Right lobe of liver (tissue), 4 donors: ENCODE results near the gene CHN2.

ENCODE experiments used
- POLR2A ChIP-seq: fragments of 450-650 bp; IDR thresholded peaks from one replicate; pipeline ENCODE4 v1.6.1; 2017; ENCODE audit warnings: antibody characterized with exemption, mild to moderate bottlenecking
- TF ChIP-seq, protein P1 (sequence below), 4 donors: fragments of 200-600 bp in 3 of 4; fragments of 450-650 bp in 1 of 4; IDR thresholded peaks; one replicate each; pipeline versions ENCODE4 v1.5.1 to v1.8.0; 2016 to 2022; ENCODE audit warnings: antibody characterized with exemption in 4 of 4, mild to moderate bottlenecking in 2 of 4
- donor health status: DM: no; HTN: no; CAD: no.
- donor health status: DM: no; HTN: no; CAD: no.
- donor health status: DM: no; HTN: yes; CAD: no.

DNA sequence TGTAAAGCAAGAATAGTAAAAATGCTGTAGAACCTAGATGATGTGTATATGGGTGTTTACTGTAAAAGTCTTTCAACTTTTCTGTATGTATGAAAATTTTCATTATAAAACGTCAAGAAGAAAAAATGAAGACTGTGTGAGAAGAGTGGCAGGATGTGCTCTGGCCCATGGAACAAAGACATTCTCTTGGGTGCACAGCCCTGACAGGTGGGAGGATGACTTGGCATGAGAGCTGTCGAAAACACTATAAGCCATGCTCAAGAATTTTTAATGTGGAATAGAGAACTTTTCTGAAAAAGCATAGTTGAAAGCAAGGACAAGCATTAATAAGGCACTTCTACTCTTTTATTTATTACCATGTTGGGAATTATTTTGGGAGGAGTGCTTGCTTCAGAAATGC, 185.0 kb downstream of the CHN2 start:
- TF ChIP-seq, protein P1, sequence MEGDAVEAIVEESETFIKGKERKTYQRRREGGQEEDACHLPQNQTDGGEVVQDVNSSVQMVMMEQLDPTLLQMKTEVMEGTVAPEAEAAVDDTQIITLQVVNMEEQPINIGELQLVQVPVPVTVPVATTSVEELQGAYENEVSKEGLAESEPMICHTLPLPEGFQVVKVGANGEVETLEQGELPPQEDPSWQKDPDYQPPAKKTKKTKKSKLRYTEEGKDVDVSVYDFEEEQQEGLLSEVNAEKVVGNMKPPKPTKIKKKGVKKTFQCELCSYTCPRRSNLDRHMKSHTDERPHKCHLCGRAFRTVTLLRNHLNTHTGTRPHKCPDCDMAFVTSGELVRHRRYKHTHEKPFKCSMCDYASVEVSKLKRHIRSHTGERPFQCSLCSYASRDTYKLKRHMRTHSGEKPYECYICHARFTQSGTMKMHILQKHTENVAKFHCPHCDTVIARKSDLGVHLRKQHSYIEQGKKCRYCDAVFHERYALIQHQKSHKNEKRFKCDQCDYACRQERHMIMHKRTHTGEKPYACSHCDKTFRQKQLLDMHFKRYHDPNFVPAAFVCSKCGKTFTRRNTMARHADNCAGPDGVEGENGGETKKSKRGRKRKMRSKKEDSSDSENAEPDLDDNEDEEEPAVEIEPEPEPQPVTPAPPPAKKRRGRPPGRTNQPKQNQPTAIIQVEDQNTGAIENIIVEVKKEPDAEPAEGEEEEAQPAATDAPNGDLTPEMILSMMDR (IDR thresholded peaks at IDR 0.05) = no peak
- TF ChIP-seq POLR2A = no peak
